NB4 (cell line): ENCODE results near the gene TMEM225B.
A peak's percentile ranks its signal among the peaks of the same experiment; 100 is the strongest.

Experiments used
- DNase-seq: peaks from one replicate; pipeline ENCODE4 v3.0.0; 2010; ENCODE audit warnings: low read depth
- H3K4me3 ChIP-seq: one replicate; pipeline ENCODE4 v1.5.1; 2011; ENCODE audit warnings: mild to moderate bottlenecking, low read depth, low read length, moderate library complexity
- CTCF ChIP-seq: IDR thresholded peaks from one replicate; pipeline ENCODE4 v1.5.1; 2012; ENCODE audit warnings: low read depth, low read length
- MAX ChIP-seq: IDR thresholded peaks from 2 replicates; pipeline ENCODE4 v1.6.1; 2011; ENCODE audit warnings: low read depth, low read length
- MYC ChIP-seq: IDR thresholded peaks from 2 replicates; pipeline ENCODE4 v1.6.1; 2011; ENCODE audit warnings: low read depth, low read length
- POLR2A ChIP-seq: IDR thresholded peaks from 2 replicates; pipeline ENCODE4 v1.6.1; 2011; ENCODE audit warnings: mild to moderate bottlenecking; ENCODE audit not compliant: insufficient read length; ENCODE audit errors: extremely low read depth

TMEM225B gene

GRCh38 chr7:99622596-99622995 lies 24.5 kb downstream of the TMEM225B start:
- peak overlapping the region; percentile 1 for H3K4me3 ChIP-seq
- TF ChIP-seq POLR2A = no peak
- TF ChIP-seq MYC = no peak; the same call in 1 of the 2 replicates
- no peak for TF ChIP-seq MAX
- no peak for TF ChIP-seq CTCF
- DNase-seq = peak; percentile 92

DNA sequence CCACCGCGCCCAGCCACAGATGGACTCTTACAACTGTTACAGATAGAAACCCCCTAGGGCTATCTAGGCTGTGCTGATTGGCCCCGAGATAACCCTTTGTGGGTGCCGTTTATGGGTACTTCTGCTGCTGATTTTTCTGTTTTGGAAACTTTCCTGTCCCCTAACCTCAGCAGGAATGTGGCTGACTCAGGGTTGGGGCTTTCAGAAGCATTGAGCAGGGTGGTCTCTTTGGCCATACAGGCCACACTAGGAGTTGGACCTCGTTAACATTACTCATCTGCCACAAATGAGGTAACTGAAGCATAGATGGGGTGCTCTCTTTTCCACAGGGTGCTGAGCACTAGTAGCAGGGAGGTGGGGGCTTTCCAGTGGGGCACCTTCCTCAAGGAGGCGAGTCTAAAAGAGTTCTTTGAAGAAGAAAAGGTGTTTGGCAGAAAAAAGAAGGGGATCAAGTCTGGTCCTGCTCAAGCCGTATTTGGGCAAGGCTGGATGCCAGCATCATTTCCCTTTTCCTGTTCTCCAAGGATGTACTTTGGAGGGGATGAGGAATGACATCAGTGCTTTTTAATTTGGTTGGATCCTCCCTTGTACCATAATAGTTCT lies 25.1 kb downstream of the TMEM225B start:
- TF ChIP-seq MAX (no peak), MYC (peak; percentile 42), POLR2A (no peak), CTCF (no peak)
- H3K4me3 ChIP-seq = peak overlapping the region; percentile 69
- DNase-seq = peak; percentile 94

DNA sequence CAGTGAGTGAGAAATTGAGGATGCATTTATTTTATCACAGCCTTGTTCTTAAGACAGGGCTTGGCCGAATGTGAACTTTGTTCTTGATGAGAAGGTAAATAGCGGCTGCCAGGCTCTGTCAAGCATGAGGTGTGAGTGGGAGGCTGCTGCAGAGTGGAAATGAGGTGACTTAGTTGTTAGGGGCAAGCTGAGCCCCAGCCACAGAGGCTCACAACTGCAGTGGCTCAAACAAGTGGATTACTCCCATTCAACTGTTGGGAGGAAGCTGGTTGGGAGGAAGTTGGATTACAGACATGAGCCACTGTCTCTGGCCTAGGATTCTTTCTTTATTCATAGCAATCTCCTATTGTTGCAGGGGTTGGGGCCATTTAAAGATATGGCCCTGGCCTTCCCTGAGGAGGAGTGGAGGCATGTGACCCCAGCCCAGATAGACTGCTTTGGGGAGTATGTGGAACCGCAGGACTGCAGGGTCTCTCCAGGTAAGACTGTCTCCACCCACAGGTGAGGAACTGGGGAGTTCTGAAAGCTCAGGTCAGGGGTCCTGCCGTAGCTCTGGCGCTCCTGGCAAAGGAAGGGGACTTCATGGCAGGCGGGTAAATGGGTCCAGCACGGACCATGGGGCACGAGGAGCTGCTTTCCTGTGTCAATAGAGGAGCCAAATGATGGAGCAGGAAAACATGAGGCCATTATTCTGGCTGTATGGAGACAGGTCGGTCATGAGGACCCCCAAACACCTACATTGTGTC lies 25.8 kb downstream of the TMEM225B start:
- peak; percentile 94 for DNase-seq
- H3K4me3 ChIP-seq = peak overlapping the region; percentile 69
- TF ChIP-seq CTCF = no peak
- peak; percentile 91 for TF ChIP-seq MYC
- peak; percentile 83 for TF ChIP-seq MAX

DNA sequence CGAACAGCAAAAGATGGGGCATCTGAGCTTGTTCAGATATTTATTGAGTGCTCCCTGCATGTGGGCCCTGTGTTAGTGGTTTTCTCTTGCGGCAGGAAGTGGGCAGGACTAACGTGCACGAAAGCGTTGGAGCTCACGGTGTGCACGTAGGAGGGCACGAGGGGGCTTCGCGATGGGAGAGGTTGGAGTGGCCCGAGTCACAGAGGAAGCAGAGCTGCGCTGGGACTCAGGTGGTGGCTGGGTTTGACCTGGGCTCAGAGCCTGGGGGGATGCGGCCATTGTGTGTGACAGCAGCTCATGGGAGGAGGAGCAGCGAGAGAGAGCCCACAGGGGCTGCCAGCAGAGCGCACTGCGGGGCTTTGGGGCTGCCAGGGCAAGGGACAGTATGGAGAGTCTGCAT lies 26.4 kb downstream of the TMEM225B start:
- TF ChIP-seq CTCF = no peak
- TF ChIP-seq MAX = peak; percentile 97
- peak; percentile 80 for TF ChIP-seq POLR2A
- TF ChIP-seq MYC = peak; percentile 99
- peak; percentile 99 for DNase-seq
- H3K4me3 ChIP-seq = peak overlapping the region; percentile 69

DNA sequence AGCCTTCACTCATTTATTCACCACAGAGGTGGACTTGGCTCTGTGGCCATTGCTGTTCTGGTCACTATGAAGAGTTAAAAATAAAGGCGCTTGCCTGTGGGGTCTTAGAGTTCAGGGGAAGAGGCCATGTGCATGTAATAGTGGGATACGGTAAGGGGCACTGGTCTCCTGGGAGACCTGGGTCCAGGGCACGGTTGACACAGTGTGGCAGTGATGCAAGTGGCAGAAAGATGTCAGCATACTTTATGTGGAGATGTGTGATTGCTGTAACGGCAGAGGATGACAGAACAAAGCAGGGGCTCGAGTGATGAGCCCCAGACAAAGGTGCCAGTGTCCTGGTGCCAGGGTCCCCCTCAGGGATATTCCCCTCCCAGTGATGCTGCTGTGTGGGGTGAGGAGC lies 27.3 kb downstream of the TMEM225B start:
- H3K4me3 ChIP-seq = peak overlapping the region; percentile 69
- TF ChIP-seq POLR2A = no peak
- TF ChIP-seq MAX = no peak
- TF ChIP-seq CTCF = no peak
- no peak for TF ChIP-seq MYC
- DNase-seq = peak; percentile 40
